HepG2 (cell line): ENCODE data around the gene SMG7. TPM values are rescaled to one million over a fixed set of nuclear protein-coding genes. Genes with fewer than 3 reads are reported as not detected.

Experiments used
- BRD4 ChIP-seq: sonication (generic); formaldehyde crosslinking; IDR thresholded peaks from 2 replicates; pipeline ENCODE4 v1.4.0; 2020; ENCODE audit warnings: missing genetic modification reagents
- CCDC6 ChIP-seq: sonication (generic); formaldehyde crosslinking; IDR thresholded peaks from 2 replicates; pipeline ENCODE4 v1.8.1; 2022; ENCODE audit warnings: mild to moderate bottlenecking, missing genetic modification reagents, moderate library complexity
- GATA4 ChIP-seq: sonication (generic); IDR thresholded peaks from 2 replicates; pipeline ENCODE4 v1.6.1; 2016; ENCODE audit warnings: antibody characterized with exemption, low read depth, borderline replicate concordance
- GATAD2A ChIP-seq: IDR thresholded peaks from 2 replicates; pipeline ENCODE4 v1.6.1; 2016
- HNRNPLL ChIP-seq: fragments of 200-400 bp; formaldehyde crosslinking; IDR thresholded peaks from 2 replicates; pipeline ENCODE4 v1.6.1; 2017; ENCODE audit warnings: mild to moderate bottlenecking, low read depth, low read length; ENCODE audit not compliant: poor library complexity, severe bottlenecking
- KDM5B ChIP-seq: sonication (generic); formaldehyde crosslinking; IDR thresholded peaks from 2 replicates; pipeline ENCODE4 v1.4.0; 2020; ENCODE audit warnings: missing genetic modification reagents, mild to moderate bottlenecking, borderline replicate concordance
- MEF2D ChIP-seq: sonication (generic); formaldehyde crosslinking; IDR thresholded peaks from 2 replicates; pipeline ENCODE4 v1.5.1; 2020; ENCODE audit warnings: mild to moderate bottlenecking, missing genetic modification reagents
- NR0B2 ChIP-seq: sonication (generic); formaldehyde crosslinking; IDR thresholded peaks from 2 replicates; pipeline ENCODE4 v1.4.0; 2020; ENCODE audit warnings: mild to moderate bottlenecking, missing genetic modification reagents
- THAP7 ChIP-seq: sonication (generic); formaldehyde crosslinking; IDR thresholded peaks from 2 replicates; pipeline ENCODE4 v1.8.1; 2023; ENCODE audit warnings: mild to moderate bottlenecking, missing genetic modification reagents
- XBP1 ChIP-seq: sonication (generic); formaldehyde crosslinking; IDR thresholded peaks from 2 replicates; pipeline ENCODE4 v1.5.0; 2020; ENCODE audit warnings: missing genetic modification reagents
- YEATS2 ChIP-seq: sonication (generic); formaldehyde crosslinking; IDR thresholded peaks from 2 replicates; pipeline ENCODE4 v1.4.0; 2020; ENCODE audit warnings: missing genetic modification reagents, borderline replicate concordance
- ZNF235 ChIP-seq: sonication (generic); formaldehyde crosslinking; IDR thresholded peaks from 2 replicates; pipeline ENCODE4 v1.8.1; 2023; ENCODE audit warnings: mild to moderate bottlenecking, missing genetic modification reagents, borderline replicate concordance
- ZNF362 ChIP-seq: sonication (generic); formaldehyde crosslinking; IDR thresholded peaks from 2 replicates; pipeline ENCODE4 v1.4.0; 2020; ENCODE audit warnings: missing genetic modification reagents, mild to moderate bottlenecking, borderline replicate concordance
- ZNF549 ChIP-seq: sonication (generic); formaldehyde crosslinking; IDR thresholded peaks from 2 replicates; pipeline ENCODE4 v1.5.0; 2020; ENCODE audit warnings: missing genetic modification reagents
- ZNF562 ChIP-seq: sonication (generic); formaldehyde crosslinking; IDR thresholded peaks from 2 replicates; pipeline ENCODE4 v1.8.0; 2022; ENCODE audit warnings: missing genetic modification reagents, borderline replicate concordance
- ZNF607 ChIP-seq: sonication (generic); formaldehyde crosslinking; IDR thresholded peaks from 2 replicates; pipeline ENCODE4 v1.5.1; 2020; ENCODE audit warnings: missing genetic modification reagents, mild to moderate bottlenecking, borderline replicate concordance
- polyA plus RNA-seq, 8 experiments: library from polyadenylated mRNA; depleted of rRNA in 3 of 8; stranded (reverse) in 7 of 8; unstranded in 1 of 8; fragments of >200 nt; fragmentation: Illumina TruSeq in 4 of 8; extraction: Trizol in 4 of 8; gene quantifications; 2 replicates each; pipeline versions ENCODE4 v1.2.1 to v1.2.3, GENCODE V29; 2011 to 2016; ENCODE audit warnings: low read depth in 4 of 8, missing spikeins in 1 of 8, mixed read lengths in 1 of 8; ENCODE audit not compliant: insufficient read depth in 1 of 8
- total RNA-seq, 5 experiments: library from RNA; depleted of rRNA; stranded (reverse); fragments of >200 nt; fragmentation: Illumina TruSeq; extraction: Trizol; gene quantifications; 2 replicates each; pipeline ENCODE4 v1.2.3, GENCODE V29; 2016; ENCODE audit warnings: low read depth in 1 of 5
- TF ChIP-seq, protein P1 (sequence below): sonication (generic); formaldehyde crosslinking; IDR thresholded peaks from one replicate; pipeline ENCODE4 v1.5.1; 2020; ENCODE audit warnings: mild to moderate bottlenecking, missing genetic modification reagents; ENCODE audit errors: not compliant biosample characterization

Gene SMG7
- total and polyA plus RNA-seq, 2 of the 13 experiments (the other 11 are each of a cell fraction or from before 2014, with no cell fraction given), result 14.9 to 27.9 TPM

- TF ChIP-seq, protein P1, sequence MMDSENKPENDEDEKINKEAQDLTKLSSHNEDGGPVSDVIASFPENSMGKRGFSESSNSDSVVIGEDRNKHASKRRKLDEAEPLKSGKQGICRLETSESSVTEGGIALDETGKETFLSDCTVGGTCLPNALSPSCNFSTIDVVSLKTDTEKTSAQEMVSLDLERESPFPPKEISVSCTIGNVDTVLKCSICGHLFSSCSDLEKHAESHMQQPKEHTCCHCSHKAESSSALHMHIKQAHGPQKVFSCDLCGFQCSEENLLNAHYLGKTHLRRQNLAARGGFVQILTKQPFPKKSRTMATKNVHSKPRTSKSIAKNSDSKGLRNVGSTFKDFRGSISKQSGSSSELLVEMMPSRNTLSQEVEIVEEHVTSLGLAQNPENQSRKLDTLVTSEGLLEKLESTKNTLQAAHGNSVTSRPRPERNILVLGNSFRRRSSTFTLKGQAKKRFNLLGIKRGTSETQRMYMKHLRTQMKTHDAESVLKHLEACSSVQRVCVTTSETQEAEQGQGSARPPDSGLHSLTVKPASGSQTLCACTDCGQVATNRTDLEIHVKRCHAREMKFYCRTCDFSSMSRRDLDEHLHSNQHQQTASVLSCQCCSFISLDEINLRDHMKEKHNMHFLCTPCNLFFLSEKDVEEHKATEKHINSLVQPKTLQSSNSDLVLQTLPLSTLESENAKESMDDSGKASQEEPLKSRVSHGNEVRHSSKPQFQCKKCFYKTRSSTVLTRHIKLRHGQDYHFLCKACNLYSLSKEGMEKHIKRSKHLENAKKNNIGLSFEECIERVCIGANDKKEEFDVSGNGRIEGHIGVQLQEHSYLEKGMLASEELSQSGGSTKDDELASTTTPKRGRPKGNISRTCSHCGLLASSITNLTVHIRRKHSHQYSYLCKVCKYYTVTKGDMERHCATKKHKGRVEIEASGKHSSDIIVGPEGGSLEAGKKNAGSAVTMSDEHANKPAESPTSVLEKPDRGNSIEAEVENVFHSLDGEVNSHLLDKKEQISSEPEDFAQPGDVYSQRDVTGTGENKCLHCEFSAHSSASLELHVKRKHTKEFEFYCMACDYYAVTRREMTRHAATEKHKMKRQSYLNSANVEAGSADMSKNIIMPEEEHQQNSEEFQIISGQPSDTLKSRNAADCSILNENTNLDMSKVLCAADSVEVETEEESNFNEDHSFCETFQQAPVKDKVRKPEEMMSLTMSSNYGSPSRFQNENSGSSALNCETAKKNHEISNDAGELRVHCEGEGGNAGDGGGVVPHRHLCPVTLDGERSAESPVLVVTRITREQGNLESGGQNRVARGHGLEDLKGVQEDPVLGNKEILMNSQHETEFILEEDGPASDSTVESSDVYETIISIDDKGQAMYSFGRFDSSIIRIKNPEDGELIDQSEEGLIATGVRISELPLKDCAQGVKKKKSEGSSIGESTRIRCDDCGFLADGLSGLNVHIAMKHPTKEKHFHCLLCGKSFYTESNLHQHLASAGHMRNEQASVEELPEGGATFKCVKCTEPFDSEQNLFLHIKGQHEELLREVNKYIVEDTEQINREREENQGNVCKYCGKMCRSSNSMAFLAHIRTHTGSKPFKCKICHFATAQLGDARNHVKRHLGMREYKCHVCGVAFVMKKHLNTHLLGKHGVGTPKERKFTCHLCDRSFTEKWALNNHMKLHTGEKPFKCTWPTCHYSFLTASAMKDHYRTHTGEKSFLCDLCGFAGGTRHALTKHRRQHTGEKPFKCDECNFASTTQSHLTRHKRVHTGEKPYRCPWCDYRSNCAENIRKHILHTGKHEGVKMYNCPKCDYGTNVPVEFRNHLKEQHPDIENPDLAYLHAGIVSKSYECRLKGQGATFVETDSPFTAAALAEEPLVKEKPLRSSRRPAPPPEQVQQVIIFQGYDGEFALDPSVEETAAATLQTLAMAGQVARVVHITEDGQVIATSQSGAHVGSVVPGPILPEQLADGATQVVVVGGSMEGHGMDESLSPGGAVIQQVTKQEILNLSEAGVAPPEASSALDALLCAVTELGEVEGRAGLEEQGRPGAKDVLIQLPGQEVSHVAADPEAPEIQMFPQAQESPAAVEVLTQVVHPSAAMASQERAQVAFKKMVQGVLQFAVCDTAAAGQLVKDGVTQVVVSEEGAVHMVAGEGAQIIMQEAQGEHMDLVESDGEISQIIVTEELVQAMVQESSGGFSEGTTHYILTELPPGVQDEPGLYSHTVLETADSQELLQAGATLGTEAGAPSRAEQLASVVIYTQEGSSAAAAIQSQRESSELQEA (CRISPR knock-in tag), result no peak
- TF ChIP-seq GATA4, result no peak
- TF ChIP-seq ZNF362 (CRISPR knock-in tag), result no peak
- peak; percentile 71; the same call in 1 of the 2 replicates for TF ChIP-seq CCDC6 (CRISPR knock-in tag)
- no peak for TF ChIP-seq MEF2D (CRISPR knock-in tag)
- TF ChIP-seq HNRNPLL, result peak; percentile 32
- no peak for TF ChIP-seq XBP1
- TF ChIP-seq KDM5B (CRISPR knock-in tag), result no peak
- TF ChIP-seq THAP7, result no peak
- TF ChIP-seq ZNF607, result no peak
- TF ChIP-seq NR0B2 (CRISPR knock-in tag), result no peak
- no peak for TF ChIP-seq ZNF562 (CRISPR knock-in tag)
- no peak; the same call in 1 of the 2 replicates for TF ChIP-seq GATAD2A
- TF ChIP-seq ZNF235 (CRISPR knock-in tag), result no peak
- peak; percentile 18; the same call in 1 of the 2 replicates for TF ChIP-seq BRD4 (CRISPR knock-in tag)
- no peak for TF ChIP-seq YEATS2 (CRISPR knock-in tag)
- no peak for TF ChIP-seq ZNF549 (CRISPR knock-in tag)
Observed at GRCh38 chr1:183470961-183471742, 1.1 kb upstream of the SMG7 start (continued).
